Activated CD4-positive, alpha-beta T cell treated with anti-CD3 and anti-CD28 coated beads for 4 hours (primary cell): ENCODE results near the gene RPE.

Source experiments
- DNase-seq, 2 donors: peaks; one replicate each; pipeline ENCODE4 v3.0.0-alpha.2; 2020

Gene RPE

DNA sequence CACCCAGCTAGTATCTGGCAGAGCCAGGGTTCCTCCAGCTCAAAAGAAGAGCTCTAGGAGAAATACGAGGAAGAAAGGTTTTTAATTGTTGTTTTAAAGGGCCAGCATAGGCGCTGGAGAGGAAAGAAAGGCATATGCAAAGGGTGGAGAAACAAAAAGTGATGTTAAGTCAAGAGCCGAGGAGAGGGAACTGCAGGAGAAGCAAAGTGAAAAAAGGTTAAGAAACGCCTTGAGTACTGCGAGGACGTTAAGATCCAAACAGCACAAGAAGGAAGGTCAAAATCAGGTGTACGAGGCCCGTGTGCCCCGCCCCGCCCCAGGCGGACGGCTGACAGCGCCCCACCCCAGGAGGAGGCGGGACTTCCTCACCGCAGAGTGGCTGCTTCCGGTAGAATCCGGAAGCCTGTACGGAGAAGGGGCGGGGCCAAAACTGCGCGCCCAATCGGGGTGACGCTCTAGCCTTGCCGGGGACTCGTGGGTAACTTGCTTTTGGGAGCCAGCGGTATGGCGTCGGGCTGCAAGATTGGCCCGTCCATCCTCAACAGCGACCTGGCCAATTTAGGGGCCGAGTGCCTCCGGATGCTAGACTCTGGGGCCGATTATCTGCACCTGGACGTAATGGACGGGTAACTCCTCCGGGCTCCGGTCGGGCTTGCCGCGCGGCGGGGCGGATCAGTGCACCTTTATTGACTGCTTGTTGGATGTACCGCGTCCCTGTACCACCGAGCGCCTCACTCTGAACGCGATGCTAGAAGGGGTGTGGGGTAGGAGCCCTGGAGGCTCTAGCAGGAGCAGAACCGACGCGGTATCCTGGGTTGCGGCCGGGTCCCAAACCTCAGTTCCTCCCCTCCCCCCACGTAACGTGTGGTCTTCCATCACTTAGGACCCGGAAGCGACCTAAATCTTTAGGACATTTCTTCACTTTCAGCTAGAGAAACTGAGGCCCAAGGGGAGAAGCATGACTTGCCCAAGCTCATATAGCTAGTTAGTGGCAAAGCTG is at the start of gene RPE:
RPE (plus strand) TSS at position 481 of the 1,000 bp plus-strand sequence; CDS start at position 505, 24 bp downstream.
- DNase-seq = peak; percentile 97 to 98

DNA sequence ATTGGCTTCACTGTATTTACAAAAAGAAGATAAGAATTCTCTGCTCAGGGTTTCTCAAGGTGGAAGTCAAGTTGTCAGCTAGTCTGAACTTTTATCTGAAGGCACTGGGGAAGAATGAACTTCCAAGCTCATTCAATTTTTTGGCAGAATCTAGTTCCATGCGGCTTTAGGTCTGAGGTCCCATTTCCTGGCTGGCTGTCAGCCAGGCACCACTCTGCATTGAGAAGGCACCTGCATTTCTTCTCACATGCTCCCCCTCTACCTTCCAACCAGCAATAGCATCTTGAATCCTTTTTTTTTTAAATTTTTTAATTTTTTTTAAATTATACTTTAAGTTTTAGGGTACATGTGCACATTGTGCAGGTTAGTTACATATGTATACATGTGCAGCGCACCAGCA is 46.2 kb upstream of the RPE start:
- DNase-seq = no peak

DNA sequence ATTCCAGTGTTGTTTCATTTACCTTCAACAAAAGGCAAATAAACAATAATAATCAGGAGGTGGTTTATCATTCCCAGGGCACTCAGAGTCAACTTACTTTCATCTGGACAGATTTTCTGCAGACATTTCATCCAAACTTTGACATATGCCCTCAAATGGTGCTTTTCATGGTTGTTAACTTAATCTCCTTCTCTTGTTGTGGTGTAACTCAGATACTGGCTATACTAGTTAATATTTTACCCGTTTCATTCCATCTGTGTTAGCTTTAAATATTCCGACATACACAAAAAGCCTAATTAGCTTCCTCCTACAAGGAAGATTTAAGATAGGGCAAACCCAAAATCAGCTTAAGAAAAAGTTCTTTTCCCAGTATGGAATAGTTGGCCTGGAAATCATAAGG is 44.4 kb upstream of the RPE start:
- no peak for DNase-seq

DNA sequence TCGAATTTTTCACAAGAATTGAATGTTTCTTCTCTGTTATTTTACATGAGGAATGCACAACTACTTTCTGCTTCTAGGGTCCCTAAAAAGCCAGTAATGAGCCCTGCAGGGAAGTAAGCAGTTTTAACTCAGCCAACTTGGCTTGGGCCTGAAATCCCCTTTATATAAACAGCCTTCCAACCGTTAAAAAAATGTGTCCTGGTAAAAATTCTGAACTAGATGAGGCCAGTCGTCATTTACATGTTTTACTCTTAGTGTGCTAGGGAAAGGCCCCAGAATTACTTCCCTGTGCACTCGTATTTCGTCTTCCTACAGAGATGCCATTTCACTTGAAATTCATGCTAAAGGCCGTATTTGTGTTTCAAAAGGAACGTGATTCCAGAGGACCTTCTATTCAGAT is 42.4 kb upstream of the RPE start:
- DNase-seq = no peak

DNA sequence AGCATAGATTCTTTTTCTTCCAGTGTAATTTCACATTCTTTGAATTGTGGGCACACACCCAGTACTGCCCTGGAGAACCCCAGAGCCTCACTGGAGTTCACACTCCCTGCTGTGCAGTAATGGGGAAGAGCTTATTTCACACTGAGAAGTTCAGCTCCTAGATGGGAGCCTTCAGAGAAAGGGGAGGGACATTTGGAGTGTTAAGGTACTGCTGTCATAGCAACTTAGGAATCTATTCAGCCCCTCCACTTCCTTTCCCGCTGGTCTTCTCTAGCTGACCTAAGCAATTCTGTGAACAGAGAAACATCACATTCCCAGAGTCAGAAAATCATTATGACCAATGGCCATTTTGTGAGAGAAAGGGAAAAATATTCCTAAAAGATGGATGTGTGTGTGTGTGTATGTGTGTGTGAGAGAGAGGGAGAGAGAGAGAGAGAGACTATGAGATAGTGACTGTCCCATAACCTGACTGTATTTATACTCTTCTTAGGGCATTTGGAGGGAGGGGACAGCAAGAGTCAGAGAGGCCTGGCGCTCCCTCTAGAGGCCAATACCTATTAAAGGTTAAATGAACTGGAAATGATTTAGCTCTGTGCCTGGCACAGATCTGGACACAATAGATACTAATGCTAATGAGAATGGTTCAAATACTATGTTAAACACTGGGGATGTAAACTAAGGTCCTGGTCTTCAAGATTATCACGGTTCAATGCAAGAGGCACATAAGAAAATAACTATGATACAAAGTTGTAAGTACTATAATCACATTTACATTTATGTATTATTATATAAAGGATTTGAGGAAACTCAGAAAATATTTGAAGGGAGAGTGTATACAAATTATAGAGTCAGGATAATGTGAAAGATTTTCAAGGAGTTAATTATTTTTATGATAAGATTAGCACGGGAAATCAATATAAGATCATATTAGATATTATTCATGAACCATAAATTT is 41.5 kb upstream of the RPE start:
- DNase-seq = peak; percentile 8 to 16

DNA sequence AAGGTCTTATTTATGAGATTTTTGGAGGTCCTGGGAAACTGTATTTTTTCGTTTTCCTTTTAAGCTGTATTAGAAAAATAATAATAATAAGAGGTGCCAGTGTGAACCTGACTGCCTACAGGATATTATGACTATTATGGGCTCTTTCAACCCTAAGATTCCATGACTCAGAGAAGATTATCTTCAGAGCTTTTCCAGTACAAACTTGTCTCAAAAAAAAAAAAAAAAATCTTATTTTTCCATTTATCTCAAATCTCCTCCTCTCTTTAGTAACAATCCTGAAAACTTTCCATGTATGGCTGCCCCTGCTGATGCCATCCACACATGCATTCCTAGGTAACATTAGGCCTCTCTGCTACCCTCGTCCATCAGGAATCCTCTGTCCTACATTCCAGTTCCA is 36.7 kb upstream of the RPE start:
- DNase-seq = no peak

DNA sequence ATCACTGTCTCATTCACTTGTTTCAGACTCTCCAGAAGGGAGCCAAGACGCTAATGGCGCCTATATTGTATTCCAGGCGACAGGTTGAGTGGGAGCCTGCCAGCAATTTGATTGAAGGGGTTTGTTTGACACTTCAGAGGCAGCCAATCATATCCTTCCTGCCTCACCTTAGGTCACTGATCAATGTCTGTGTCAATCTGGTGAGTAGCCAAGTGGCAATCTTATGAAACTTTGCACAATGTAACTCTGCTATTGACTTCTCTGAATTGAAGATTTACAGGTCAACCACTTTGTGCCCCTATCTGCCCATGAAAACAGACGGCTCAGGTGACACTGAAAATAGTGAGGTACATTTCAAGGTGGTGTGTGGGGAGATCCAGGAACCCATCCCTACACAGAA is 32.7 kb upstream of the RPE start:
- DNase-seq = no peak

DNA sequence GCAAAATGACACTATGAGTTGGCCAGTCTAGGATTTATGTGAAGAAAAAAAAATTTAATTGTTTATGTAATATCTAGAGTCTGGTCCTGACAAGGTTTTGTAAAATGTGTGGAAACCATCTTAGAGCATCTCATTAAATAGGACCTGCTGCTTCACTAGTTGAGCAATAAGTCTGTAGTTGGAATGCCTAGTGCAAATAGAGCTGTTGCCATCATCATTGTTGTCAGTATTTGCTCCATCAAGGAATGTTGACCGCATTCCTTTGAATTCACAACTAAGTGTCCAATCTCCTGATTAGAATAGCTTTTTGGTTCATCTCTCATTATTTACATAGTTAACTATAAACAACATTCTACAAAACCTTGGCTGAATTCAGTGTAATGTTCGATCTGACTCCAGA is 32.2 kb upstream of the RPE start:
- no peak for DNase-seq

DNA sequence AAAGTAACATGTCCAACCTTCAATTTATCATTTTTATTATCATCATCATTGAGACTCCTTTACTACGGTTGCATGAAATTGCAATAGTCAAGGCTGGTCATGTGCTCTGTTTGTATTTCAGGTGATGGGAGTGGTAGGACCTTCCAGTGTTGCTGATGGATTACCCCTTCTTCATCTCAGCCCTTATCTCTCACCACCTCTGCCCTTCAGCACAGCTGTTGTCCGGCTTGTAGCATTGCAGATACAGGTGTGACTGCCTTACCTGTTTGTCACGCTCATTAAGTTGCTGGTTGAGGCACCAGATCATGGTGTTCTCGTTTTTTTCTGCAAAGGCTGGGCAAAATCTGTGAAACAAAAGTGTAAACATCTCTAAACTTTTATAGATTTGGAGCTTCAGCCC is 31.7 kb upstream of the RPE start:
- no peak for DNase-seq

DNA sequence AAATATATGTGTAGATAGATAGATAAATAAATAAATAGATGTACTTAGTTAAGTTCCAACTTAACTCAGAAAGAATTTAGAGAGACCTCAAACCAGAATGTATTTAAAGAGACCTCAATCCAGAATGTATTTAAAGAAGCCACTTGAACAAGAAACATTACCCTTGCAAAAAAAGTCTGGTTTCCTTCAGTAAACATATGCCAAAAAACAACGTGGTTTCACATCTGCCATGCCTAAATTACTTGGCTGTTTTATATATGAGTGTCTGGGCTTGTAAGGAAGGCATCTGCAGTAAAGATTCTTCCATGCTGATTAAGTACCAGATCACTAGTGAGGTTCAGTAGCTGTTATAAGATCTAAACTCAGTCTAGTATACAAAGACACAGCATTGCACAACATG is 29.1 kb upstream of the RPE start:
- DNase-seq = no peak

DNA sequence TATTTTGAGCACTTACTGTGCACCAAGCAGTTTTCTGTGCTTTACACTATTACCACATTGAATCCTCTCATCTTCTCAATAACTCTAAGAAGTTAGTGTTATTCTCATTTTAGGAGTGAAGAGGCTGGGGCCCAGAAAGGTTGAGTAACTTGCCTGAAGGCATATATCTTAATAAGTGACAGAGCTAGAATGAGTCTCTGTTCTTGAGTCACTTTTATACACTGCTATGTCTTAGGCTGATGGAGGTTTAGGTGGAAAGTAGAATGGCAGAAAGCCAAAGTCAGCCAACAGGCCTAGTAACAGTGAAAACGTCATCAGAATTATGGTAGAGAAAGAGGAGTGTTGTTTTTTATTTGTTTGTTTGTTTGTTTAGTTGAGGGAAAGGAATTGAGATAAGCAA is 27.9 kb upstream of the RPE start:
- DNase-seq = no peak

DNA sequence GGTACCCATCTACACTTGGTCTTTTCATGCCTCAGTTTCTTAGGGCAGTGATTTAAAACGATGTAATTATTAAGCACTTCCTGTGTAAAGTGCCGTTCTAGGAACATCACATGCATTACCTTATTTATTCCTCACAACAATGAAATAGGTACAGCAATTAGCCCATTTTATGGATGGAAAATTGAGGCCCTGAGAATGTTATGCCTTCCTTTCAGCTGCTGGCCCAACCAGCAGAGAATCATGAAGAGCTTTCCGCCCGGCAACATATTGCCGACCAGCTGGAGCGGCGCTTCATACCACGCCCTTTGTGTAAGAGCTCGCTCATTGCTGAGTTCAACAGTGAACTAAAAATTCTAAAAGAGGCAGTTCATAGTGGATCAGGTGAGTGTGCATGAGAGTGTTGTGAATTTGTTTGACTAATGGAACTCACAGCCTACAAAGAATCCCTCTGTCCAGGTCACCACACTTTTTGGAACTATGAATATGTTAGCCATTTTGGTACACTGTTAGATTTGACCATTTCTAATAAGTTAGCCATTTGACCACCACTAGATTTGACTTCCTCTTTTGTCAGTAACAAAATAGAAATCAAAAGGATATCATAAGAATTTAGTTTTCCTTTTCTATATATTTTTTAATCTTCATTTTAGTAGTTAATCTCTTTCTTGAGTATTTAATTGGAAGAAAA is 25.6 kb upstream of the RPE start:
- DNase-seq = no peak

DNA sequence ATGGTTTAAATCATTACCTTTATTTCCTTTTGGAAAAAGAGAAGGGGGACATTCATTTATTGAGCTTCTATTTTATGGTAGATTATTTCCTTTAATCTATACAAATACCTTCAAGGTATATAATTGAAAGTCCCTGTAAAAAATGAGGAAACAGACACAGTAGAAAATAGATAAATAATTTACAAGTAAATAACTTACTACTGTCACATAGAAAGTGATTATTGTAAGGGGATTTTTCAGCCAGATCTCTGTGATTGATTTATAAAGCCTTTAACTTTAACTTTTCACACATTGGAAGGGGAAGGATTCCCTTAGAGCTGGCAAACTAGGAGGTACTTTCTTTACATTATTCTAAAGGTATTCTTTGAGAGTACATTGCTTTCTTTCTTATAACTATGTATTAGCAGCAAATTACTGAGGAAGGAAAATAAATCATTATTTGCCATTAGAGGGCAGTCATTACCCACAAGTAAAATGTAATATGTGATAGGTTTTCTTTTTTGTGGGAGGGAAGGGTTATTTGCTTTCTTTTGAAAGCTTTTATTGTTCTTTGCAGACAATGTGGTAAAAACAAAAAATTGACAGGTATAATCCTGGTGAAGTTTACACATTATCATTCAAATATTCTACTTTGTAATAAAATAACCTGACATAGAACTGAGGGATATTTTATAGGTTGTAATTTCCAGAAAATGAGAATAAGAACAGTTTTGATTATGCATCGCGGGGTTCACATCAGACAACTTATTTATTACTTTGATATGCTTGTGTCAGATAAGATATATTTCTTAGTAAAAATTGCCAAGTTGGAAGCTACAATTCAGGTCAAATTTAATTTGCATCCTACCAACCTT is 24.8 kb upstream of the RPE start:
- no peak for DNase-seq

DNA sequence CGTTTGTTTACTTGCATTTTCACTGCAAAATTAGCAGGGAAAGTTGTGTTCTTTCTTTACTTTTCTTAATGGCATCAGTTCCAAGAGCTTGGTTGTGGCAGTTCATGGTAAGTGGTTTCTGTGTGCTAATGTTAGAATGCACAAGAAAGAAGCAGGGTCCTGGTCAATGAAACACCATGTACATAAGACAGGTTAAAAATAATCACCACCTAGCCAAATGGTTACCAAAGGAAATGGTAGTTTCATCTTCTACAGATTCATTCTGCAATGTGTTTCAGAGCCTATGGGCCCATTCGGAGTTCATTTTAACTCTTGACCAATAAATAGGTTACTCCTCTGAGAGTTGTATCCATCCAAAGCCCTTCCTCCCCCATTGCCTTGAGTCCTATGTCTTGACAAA is 18.1 kb upstream of the RPE start:
- no peak for DNase-seq

DNA sequence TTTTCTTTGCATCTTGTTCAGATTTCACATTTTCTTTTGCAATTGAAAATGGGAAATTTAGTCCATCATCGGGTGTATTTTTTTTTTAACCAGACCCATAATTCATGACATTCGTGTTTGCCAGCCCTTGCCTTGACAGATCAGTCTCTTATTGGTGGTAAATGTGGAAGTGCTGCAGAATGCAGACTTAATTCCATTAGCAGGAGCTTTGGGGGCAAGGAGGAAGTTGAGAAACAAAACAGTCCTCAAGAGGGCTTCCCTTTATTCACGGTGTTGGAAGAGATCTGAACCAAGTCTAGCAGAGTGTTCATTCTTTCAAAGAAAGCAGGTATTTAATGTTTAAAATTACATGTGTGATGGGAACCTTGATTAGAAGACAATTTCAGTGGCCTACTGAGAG is 16.6 kb upstream of the RPE start:
- no peak for DNase-seq

DNA sequence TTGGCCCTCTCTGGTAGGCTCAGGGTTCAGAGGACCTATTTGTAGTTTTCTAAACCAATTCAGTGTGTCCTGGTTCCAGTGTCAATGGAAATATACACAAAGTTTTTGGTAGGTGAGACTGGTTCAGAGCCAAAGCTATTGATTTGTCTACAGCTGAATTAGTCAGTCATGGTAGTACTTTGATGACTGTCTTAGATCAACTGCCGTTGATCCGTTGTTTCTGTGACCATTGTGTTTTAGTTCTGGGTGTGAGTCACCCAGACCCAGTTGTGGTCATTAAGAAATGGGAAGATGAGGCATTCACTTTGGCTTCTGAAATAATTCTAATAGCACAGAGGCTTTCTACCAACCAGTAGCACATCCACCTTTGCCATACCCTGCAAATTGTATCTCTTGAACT is 16.0 kb upstream of the RPE start:
- DNase-seq = no peak

DNA sequence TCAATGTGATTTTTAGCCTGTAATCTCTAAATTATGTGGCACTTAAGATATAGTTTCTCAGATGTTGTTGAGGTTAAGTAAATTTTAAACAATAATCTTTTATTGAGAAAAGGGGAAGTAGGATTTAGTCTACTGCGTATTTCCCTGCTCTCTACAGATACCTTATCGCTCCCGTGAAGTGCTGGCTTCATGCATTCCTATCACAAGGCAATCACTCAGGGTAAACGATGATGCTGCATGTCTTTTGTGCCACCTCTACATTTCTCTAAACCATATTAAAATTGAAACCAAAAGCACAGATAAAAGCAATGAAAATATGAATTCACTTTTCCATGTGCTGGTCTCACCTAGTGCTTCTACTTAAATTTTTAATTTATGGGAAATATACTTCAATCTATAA is 14.4 kb upstream of the RPE start:
- DNase-seq = no peak

DNA sequence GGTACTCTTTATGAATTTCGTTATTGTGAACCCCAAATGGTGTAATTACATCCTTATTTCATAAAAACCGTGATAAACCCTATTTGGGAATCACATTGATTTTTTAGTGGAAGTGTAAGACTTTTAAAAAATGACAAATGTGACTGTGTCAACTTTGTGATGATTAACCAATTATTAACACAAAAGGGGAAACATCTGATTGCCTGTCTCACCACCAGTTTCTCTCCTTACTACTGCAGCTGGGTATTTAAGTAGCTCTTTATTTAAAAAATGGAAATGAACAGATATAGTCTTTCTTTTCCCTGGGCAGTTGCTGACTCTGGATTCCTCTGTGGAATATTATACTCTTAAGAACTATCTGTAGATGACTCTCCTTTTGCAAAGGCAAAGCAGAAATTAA is 11.6 kb upstream of the RPE start:
- no peak for DNase-seq

DNA sequence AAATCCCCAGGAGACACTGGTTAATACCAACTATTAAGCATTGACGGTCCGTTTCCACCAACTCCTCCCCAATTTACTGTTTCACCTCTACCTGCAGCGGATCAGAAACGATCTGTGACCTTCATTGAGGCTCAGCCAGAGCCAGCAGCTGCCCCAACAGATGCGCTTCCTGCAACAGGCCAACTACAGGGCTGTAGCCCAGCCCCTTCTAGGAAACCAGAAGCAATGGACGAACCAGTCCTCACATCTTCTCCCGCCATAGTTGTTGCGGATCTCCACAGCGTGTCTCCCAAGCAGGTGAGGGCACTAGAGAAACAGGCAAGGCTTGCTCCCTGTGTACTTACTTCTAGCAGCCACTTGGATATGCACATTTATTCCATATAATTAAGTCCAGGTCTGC is 8.5 kb upstream of the RPE start:
- no peak for DNase-seq

DNA sequence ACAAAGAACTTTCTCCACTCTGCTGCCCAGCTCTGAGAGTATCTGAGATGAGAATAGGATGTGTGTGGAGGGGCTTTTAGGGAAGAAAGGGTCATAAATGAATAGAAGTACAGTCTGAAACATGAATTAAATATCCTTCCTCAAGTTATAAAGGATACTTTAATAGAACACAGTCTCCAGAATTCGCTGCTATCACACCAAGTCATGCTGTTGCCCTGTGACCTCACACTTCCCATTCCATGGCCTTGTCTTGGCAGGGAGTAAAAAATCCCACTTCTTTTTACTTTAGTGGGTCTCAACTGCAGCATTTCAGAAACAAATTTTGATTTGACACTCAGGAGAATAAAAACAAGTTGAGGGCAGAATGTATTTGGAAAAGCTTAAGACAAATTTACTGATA is 3.8 kb upstream of the RPE start:
- DNase-seq = no peak

DNA sequence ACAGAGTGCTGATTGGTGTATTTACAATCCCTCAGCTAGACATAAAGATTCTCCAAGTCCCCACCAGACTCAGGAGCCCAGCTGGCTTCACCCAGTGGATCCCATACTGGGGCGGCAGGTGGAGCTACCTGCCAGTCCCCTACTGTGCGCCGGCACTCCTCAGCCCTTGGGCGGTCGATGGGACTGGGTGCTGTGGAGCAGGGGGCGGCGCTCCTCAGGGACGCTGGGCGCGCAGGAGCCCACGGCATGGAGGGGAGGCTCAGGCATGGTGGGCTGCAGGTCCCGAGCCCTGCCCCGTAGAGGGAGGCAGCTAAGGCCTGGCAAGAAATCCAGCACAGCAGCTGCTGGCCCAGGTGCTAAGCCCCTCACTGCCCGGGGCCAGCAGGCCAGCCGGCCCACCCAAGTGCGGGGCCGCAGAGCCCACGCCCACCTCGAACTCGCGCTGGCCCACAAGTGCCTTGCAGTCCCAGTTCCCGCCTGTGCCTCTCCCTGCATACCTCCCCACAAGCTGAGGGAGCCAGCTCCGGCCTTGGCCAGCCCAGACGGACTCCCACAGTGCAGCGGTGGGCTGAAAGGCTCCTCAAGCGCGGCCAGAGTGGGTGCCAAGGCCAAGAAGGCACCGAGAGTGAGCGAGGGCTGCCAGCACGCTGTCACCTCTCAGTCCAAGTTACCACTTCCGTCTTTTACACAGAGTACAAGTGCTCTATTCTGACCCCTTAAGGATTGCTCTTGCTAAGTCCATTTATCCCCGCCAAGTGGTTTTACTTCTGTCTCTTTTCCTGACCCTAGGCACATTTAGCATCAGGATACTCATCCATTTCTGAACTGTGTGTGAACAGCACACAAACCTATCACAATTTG is 1.7 kb upstream of the RPE start:
- DNase-seq = no peak
